SK-N-SH (cell line): Measurements from ENCODE around the gene EEF1G.
A peak's percentile ranks its signal among the peaks of the same experiment; 100 is the strongest.

Experiments
- EP300 ChIP-seq, 2 experiments: IDR thresholded peaks; 2 replicates each; pipeline versions ENCODE4 v1.4.0 to v1.6.1; 2012; ENCODE audit warnings: borderline replicate concordance in 1 of 2, low read depth in 1 of 2, low read length in 1 of 2
- FOXJ3 ChIP-seq: sonication (generic); formaldehyde crosslinking; IDR thresholded peaks from 2 replicates; pipeline ENCODE4 v1.5.1; 2020; ENCODE audit warnings: mild to moderate bottlenecking, missing genetic modification reagents
- POLR2AphosphoS5 ChIP-seq: IDR thresholded peaks from 2 replicates; pipeline ENCODE4 v1.6.1; 2012; ENCODE audit warnings: low read depth, low read length
- RXRA ChIP-seq: IDR thresholded peaks from 2 replicates; pipeline ENCODE4 v1.4.0; 2012; ENCODE audit warnings: low read depth, mild to moderate bottlenecking, borderline replicate concordance
- SIN3A ChIP-seq: IDR thresholded peaks from 2 replicates; pipeline ENCODE4 v1.6.1; 2012; ENCODE audit warnings: low read depth, mild to moderate bottlenecking, low read length, moderate library complexity, borderline replicate concordance
- TAF1 ChIP-seq: IDR thresholded peaks from 2 replicates; pipeline ENCODE4 v1.6.1; 2012; ENCODE audit warnings: low read depth, mild to moderate bottlenecking, low read length, moderate library complexity, borderline replicate concordance
- TF ChIP-seq, protein P1 (sequence below): fragments of 200-600 bp; sonication (generic); IDR thresholded peaks from 2 replicates; pipeline ENCODE4 v1.6.1; 2017; ENCODE audit warnings: antibody characterized with exemption, mild to moderate bottlenecking, moderate library complexity
- TF ChIP-seq, protein P2 (sequence below): IDR thresholded peaks from 2 replicates; pipeline ENCODE4 v1.4.0; 2012; ENCODE audit warnings: low read depth, borderline replicate concordance

DNA sequence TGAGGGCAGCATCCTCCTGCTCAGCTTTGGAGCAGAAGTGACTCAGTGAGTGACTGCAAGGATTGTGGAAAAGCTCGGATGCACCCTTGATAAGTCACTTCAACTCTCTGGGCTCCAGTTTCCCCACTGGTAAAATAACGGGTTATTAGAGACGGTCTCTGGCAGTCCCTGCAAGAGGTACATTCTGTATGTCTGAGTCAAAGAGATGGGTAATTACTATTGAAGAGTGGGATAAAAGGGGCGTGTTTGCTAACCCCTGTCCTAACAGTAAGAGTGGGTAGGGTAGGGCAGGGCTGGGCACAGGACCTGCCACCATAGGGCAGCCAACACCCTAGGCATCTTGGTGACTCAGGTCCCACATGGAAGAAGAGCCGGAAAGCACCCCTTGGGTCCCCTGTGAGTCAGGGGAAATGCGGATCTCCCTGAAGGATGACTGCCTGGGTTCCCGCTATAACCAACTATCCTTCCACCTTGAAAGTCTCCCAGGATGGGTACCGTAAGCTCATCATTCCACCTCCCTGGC, 19.8 kb downstream of the EEF1G start:
- TF ChIP-seq, protein P1, sequence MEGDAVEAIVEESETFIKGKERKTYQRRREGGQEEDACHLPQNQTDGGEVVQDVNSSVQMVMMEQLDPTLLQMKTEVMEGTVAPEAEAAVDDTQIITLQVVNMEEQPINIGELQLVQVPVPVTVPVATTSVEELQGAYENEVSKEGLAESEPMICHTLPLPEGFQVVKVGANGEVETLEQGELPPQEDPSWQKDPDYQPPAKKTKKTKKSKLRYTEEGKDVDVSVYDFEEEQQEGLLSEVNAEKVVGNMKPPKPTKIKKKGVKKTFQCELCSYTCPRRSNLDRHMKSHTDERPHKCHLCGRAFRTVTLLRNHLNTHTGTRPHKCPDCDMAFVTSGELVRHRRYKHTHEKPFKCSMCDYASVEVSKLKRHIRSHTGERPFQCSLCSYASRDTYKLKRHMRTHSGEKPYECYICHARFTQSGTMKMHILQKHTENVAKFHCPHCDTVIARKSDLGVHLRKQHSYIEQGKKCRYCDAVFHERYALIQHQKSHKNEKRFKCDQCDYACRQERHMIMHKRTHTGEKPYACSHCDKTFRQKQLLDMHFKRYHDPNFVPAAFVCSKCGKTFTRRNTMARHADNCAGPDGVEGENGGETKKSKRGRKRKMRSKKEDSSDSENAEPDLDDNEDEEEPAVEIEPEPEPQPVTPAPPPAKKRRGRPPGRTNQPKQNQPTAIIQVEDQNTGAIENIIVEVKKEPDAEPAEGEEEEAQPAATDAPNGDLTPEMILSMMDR: no peak
- TF ChIP-seq RXRA (0 out of 2 replicates have a peak, but pooled peaks have one; percentile 34), FOXJ3 (CRISPR knock-in tag) (no peak), EP300 (IDR thresholded peaks at IDR 0.05; ENCODE audit: borderline replicate concordance in 1 of 2, low read depth in 1 of 2, low read length in 1 of 2) (no peak), SIN3A (peak; percentile 37; the same call in 1 of the 2 replicates), TAF1 (no peak), POLR2AphosphoS5 (no peak)
- TF ChIP-seq, protein P2, sequence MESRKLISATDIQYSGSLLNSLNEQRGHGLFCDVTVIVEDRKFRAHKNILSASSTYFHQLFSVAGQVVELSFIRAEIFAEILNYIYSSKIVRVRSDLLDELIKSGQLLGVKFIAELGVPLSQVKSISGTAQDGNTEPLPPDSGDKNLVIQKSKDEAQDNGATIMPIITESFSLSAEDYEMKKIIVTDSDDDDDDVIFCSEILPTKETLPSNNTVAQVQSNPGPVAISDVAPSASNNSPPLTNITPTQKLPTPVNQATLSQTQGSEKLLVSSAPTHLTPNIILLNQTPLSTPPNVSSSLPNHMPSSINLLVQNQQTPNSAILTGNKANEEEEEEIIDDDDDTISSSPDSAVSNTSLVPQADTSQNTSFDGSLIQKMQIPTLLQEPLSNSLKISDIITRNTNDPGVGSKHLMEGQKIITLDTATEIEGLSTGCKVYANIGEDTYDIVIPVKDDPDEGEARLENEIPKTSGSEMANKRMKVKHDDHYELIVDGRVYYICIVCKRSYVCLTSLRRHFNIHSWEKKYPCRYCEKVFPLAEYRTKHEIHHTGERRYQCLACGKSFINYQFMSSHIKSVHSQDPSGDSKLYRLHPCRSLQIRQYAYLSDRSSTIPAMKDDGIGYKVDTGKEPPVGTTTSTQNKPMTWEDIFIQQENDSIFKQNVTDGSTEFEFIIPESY: no peak
